HG02852 (cell line): ENCODE results near the gene STXBP3.
"Not testable (repeated sequence)": the region's sequence is repeated elsewhere in the genome, so short reads cannot be mapped to it uniquely, and the experiment has no call there.

Experiments used
- ATAC-seq: cut with Tn5 transposase; IDR thresholded peaks from one replicate; pipeline ENCODE4 v1.9.1; 2021; ENCODE audit warnings: mild to moderate bottlenecking, moderate library complexity; ENCODE audit not compliant: unreplicated experiment

STXBP3 gene

GRCh38 chr1:108746382-108747170 is at the start of gene STXBP3:
TSS of gene STXBP3 (plus strand) at chr1:108746674. CDS start at chr1:108746738, 64 bp downstream.
- ATAC-seq = peak; percentile 91

- ATAC-seq = no peak
These were observed 46.8 kb upstream of the STXBP3 start for GRCh38 chr1:108699375-108700332.

- no peak for ATAC-seq
These were observed 45.2 kb upstream of the STXBP3 start for GRCh38 chr1:108701176-108701849.

GRCh38 chr1:108702109-108702508 is 44.4 kb upstream of the STXBP3 start:
- not testable (repeated sequence) for ATAC-seq

- ATAC-seq = no peak
These were observed 42.5 kb upstream of the STXBP3 start for GRCh38 chr1:108703939-108704338.

GRCh38 chr1:108704496-108704895 is 42.0 kb upstream of the STXBP3 start:
- no peak for ATAC-seq

GRCh38 chr1:108706643-108707042 is 39.8 kb upstream of the STXBP3 start:
- ATAC-seq = no peak

GRCh38 chr1:108708691-108709660 is 37.5 kb upstream of the STXBP3 start:
- no peak for ATAC-seq

GRCh38 chr1:108712606-108713150 is 33.8 kb upstream of the STXBP3 start, which contains the start of gene FNDC7:
TSS of gene FNDC7 (plus strand) at chr1:108712908. CDS start at chr1:108712934, 26 bp downstream.
- ATAC-seq = no peak

- ATAC-seq = no peak
These were observed 30.5 kb upstream of the STXBP3 start for GRCh38 chr1:108715932-108716331.

GRCh38 chr1:108716437-108717230 is 29.8 kb upstream of the STXBP3 start:
- ATAC-seq = no peak

- no peak for ATAC-seq
These were observed 28.6 kb upstream of the STXBP3 start for GRCh38 chr1:108717774-108718316.

GRCh38 chr1:108718927-108719655 is 27.4 kb upstream of the STXBP3 start:
- ATAC-seq = no peak

GRCh38 chr1:108719656-108720435 is 26.6 kb upstream of the STXBP3 start:
- no peak for ATAC-seq

- ATAC-seq = no peak
These were observed 24.2 kb upstream of the STXBP3 start for GRCh38 chr1:108722292-108722691.

- no peak for ATAC-seq
These were observed 20.6 kb upstream of the STXBP3 start for GRCh38 chr1:108725906-108726305.

GRCh38 chr1:108728327-108728923 is 18.0 kb upstream of the STXBP3 start:
- no peak for ATAC-seq
